SH-SY5Y (cell line): ENCODE results near the gene C6orf141.

Experiments
- GATA2 ChIP-seq: IDR thresholded peaks from 2 replicates; pipeline ENCODE4 v1.6.1; 2011; ENCODE audit warnings: mild to moderate bottlenecking, low read depth, low read length
- GATA3 ChIP-seq: IDR thresholded peaks from 2 replicates; pipeline ENCODE4 v1.6.1; 2011; ENCODE audit warnings: low read depth, mild to moderate bottlenecking, low read length, moderate library complexity

DNA sequence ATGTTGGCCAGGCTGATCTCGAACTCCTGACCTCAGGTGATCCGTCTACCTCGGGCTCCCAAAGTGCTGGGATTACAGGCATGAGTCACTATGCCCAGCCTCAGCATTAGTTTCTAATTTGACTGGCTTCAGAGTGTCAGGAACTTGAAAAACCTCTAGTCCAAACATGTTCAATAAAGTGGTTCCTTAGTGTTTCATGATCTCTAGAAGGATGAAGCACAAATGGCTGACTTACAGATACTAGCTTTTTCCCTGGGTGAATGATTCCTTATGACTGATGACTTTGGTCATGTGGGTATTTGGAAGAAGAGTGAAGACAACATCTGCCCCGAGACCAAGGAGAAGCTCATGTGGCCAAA is 34.3 kb upstream of the C6orf141 start:
- TF ChIP-seq GATA2 (no peak), GATA3 (no peak)
